ENCODE measurements around the gene TOX2. TPM values are rescaled to one million over a fixed set of nuclear protein-coding genes. Genes with fewer than 3 reads are reported as not detected.

Gene TOX2
- total RNA-seq, 6 experiments from 2014 or later = 1.5 to 5.0 (median 2.2) TPM

DNA sequence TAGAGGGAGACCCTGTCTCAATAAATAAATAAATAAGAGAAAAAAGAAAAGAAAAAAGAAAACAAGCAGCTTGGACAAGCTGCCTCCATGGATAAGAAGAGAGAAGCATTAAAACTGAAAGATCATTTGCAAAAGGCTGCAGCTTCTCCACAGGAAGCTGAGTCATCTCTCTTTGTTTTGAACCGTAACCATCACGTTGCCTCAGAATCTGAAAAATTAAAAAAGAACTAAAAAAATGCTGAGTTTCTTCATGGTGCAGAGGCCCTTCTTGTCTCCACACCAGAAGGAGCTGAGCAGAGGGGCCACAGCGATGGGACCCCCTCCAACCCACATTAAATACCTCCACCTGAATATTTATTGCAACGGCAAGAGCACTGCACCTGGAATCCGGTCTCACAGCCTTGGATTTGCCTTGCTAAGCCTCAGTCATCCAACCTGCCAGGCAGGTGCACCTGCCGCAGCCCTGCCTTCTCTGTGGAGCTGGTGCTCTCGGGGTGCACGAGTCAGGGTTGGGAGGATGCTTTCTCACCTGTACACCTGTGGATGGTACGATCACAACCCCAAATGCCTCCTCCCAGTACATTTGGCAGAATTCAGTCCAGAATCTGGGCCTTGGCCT lies 28.1 kb downstream of the TOX2 start:
- peak in 3 of 4 donors; percentile 29 to 42 (median 32) for ATAC-seq
- 26% methylated on average over 3 of the region's 9 CpGs for WGBS (ENCODE audit: insufficient coverage, low coverage, low lambda C conversion rate, missing lambda C conversion rate)
- intact Hi-C loops (cut with DNase I) = no loop called here
- DNase-seq = no peak
- Histone ChIP-seq H3K36me3 (no peaks in the 10 kb centered on the region), H3K27me3 (no peaks in the 10 kb centered on the region), H3K9me3 (no peaks in the 10 kb centered on the region), H3K27ac (peak overlapping the region; percentile 5 to 47 (median 36)), H3K4me1 (peaks cover 0 to 18% (median 5%) of the 10 kb centered on the region in 4 donors), H3K4me3 (no peak overlapping the region)
- no peak for TF ChIP-seq POLR2A (IDR thresholded peaks at IDR 0.05)
- no peak for TF ChIP-seq CTCF (IDR thresholded peaks at IDR 0.05)

DNA sequence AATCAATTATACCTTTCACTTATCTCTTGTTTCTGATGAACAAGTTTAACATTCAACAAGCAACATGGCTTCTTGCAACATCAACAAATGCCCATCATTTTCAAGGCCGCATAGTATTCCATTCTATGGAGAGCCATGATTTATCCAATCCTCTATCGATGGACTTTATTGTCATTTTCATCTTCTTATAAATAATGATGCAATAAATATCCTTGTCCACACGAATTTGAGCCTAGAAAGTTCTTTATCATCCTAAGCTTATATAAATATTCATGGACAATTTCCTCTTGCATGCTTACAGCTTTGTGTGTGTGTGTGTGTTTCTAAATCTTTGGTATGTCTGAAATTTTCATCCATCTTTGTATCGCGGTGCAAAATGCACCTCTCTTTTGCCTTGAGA lies 29.1 kb downstream of the TOX2 start:
- 79% methylated on average over 5 of the region's 5 CpGs for WGBS (ENCODE audit: insufficient coverage, low coverage, low lambda C conversion rate, missing lambda C conversion rate)
- no peak for ATAC-seq

GRCh38 chr20:43944653-43945235 lies 30.1 kb downstream of the TOX2 start:
- no peaks in the 10 kb centered on the region for H3K27me3 ChIP-seq
- intact Hi-C loops (cut with DNase I) = no loop called here
- 82% methylated on average over 5 of the region's 6 CpGs for WGBS (ENCODE audit: insufficient coverage, low coverage, low lambda C conversion rate, missing lambda C conversion rate)
- peaks cover 0 to 5% (median under 1%) of the 10 kb centered on the region in 4 donors for H3K4me1 ChIP-seq
- TF ChIP-seq CTCF (IDR thresholded peaks at IDR 0.05) (no peak), POLR2A (IDR thresholded peaks at IDR 0.05) (no peak)
- DNase-seq = no peak
- H3K9me3 ChIP-seq = no peaks in the 10 kb centered on the region
- no peak overlapping the region for H3K27ac ChIP-seq
- H3K4me3 ChIP-seq = no peak overlapping the region
- H3K36me3 ChIP-seq = no peaks in the 10 kb centered on the region
- no peak for ATAC-seq

More for the DNA sequence above, 29.1 kb downstream of the TOX2 start:
- Histone ChIP-seq H3K4me3 (no peak overlapping the region), H3K27me3 (no peaks in the 10 kb centered on the region), H3K36me3 (no peaks in the 10 kb centered on the region), H3K27ac (no peak overlapping the region), H3K9me3 (no peaks in the 10 kb centered on the region), H3K4me1 (peaks cover 0 to 16% (median 5%) of the 10 kb centered on the region in 4 donors)
- TF ChIP-seq CTCF (IDR thresholded peaks at IDR 0.05) (no peak), POLR2A (IDR thresholded peaks at IDR 0.05) (no peak)
- no peak for DNase-seq
- intact Hi-C loops (cut with DNase I) = no loop called here

DNA sequence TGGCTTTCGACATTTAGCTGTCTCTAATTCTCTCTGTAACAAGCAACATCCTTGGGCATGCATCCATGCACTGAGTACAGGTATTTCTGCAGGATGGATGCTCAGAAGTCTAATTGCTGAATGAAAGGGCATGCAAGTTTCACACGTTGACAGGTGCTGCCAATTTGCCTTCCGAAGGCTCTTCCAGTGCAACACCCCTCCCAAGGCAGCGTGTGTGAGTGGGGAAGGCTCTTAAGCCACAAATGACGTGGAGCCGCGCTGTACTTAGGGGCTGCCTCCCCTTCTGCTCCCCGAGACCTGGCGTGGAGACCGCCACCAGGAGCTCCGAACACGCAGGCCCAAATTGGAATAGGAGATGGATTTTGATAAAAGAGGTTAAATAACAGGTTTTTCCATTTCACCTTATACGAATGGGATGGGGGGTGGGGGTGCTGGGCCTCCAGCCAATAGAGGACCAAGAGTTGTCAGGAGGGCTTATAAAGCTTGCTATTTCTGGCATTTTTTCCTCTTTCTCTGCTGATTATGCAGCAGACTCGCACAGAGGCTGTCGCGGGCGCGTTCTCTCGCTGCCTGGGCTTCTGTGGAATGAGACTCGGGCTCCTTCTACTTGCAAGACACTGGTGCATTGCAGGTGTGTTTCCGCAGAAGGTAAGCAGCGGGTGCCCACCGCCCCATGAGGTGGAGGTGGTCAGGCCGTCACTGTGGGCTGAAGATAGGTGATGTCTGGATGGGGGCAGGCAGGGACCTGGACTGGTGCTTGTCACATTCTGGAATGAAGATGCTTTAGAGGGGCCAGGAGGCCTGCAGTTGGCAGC lies 30.9 kb downstream of the TOX2 start:
- H3K27ac ChIP-seq = no peak overlapping the region
- intact Hi-C loops (cut with DNase I) = no loop called here
- 79% methylated on average over 9 of the region's 24 CpGs for WGBS (ENCODE audit: insufficient coverage, low coverage, low lambda C conversion rate, missing lambda C conversion rate)
- ATAC-seq = no peak
- peaks cover 0 to 5% (median 0%) of the 10 kb centered on the region in 4 donors for H3K4me1 ChIP-seq
- H3K27me3 ChIP-seq = no peaks in the 10 kb centered on the region
- H3K36me3 ChIP-seq = no peaks in the 10 kb centered on the region
- TF ChIP-seq CTCF (IDR thresholded peaks at IDR 0.05) (no peak), POLR2A (IDR thresholded peaks at IDR 0.05) (no peak)
- no peaks in the 10 kb centered on the region for H3K9me3 ChIP-seq
- no peak for DNase-seq
- H3K4me3 ChIP-seq = no peak overlapping the region
